ENCODE data around the gene RAC3. TPM values are rescaled to one million over a fixed set of nuclear protein-coding genes. Genes with fewer than 3 reads are reported as not detected.

RAC3 gene
- total and polyA plus RNA-seq, 9 of the 15 experiments (the other 6 are each of a cell fraction or from before 2014, with no cell fraction given) = 0.23 to 292 (median 118) TPM

GRCh38 chr17:82022310-82022980, 9.0 kb upstream of the RAC3 start, which contains the start of gene CENPX (continued):
- TF ChIP-seq THAP12 (CRISPR knock-in tag; IDR thresholded peaks at IDR 0.05) (peak; percentile 85), HDAC3 (IDR thresholded peaks at IDR 0.05; ENCODE audit: borderline replicate concordance, partially characterized antibody) (no peak), ESRRB (CRISPR knock-in tag; IDR thresholded peaks at IDR 0.05; ENCODE audit: borderline replicate concordance) (no peak), MYC (IDR thresholded peaks at IDR 0.05; ENCODE audit: low read depth, low read length) (no peak), MYC (CRISPR knock-in tag; IDR thresholded peaks at IDR 0.05; ENCODE audit: borderline replicate concordance, low read depth) (peak; percentile 71; the same call in 1 of the 2 replicates), STAT5B (CRISPR knock-in tag; IDR thresholded peaks at IDR 0.05) (no peak), FOXK2 (conservative IDR thresholded peaks at IDR 0.05 in 1 of 2, IDR thresholded peaks at IDR 0.05 in 1 of 2; ENCODE audit: low read depth in 2 of 2) (no peak), NR2C2 (CRISPR knock-in tag; IDR thresholded peaks at IDR 0.05) (0 out of 2 replicates have a peak, but pooled peaks have one; percentile 39), NR2C2 (tag; IDR thresholded peaks at IDR 0.05) (no peak), CCAR2 (IDR thresholded peaks at IDR 0.05; ENCODE audit: low read depth, low read length) (no peak), PHF8 (IDR thresholded peaks at IDR 0.05; ENCODE audit: borderline replicate concordance, low read length) (peak; percentile 63; the same call in 1 of the 2 replicates), U2AF2 (optimal IDR thresholded peaks at IDR 0.05; ENCODE audit: low read depth, low read length) (no peak), ZFX (CRISPR knock-in tag; IDR thresholded peaks at IDR 0.05) (0 out of 2 replicates have a peak, but pooled peaks have one; percentile 8), KDM1A (IDR thresholded peaks at IDR 0.05) (no peak), FOXP1 (CRISPR knock-in tag; IDR thresholded peaks at IDR 0.05) (peak; percentile 14; the same call in 1 of the 2 replicates), ZNF12 (CRISPR knock-in tag; IDR thresholded peaks at IDR 0.05) (peak; percentile 32; the same call in 1 of the 2 replicates), RBFOX2 (IDR thresholded peaks at IDR 0.05; ENCODE audit: low read depth, low read length) (peak; percentile 82), KLF13 (tag; IDR thresholded peaks at IDR 0.05; ENCODE audit: borderline replicate concordance, low read depth) (peak; percentile 89; the same call in 1 of the 2 replicates), THRB (CRISPR knock-in tag; conservative IDR thresholded peaks at IDR 0.05) (no peak), FOXM1 (IDR thresholded peaks at IDR 0.05; ENCODE audit: low read depth) (no peak), FOXM1 (CRISPR knock-in tag; IDR thresholded peaks at IDR 0.05; ENCODE audit: low read depth) (peak; percentile 61; the same call in 1 of the 2 replicates), SAFB (IDR thresholded peaks at IDR 0.05; ENCODE audit: borderline replicate concordance, low read depth, low read length) (peak; percentile 74), IRF2 (CRISPR knock-in tag; IDR thresholded peaks at IDR 0.05) (no peak), KDM5B (IDR thresholded peaks at IDR 0.05; ENCODE audit: insufficient replicate concordance, low read depth, low read length) (peak; percentile 51)

Data from K562 (cell line).